GM13977 (cell line): ENCODE results near the gene SENP1.

ENCODE experiments used
- DNase-seq: peaks from one replicate; pipeline ENCODE4 v3.0.0; 2012; ENCODE audit warnings: low spot score
- in situ Hi-C: fragments of 300-500 bp; cut with MboI; formaldehyde crosslinking; loops from one replicate; pipeline ENCODE4 v1.12.0; 2022; ENCODE audit warnings: low sequenced_read_pairs, low pct_unique_long_range_greater_than_20kb, mixed read lengths, inconsistent platforms; ENCODE audit not compliant: unreplicated experiment
- TF ChIP-seq, protein P1 (sequence below): IDR thresholded peaks from 2 replicates; pipeline ENCODE4 v1.5.1; 2012; ENCODE audit warnings: mild to moderate bottlenecking, control low read depth; ENCODE audit not compliant: insufficient read depth; ENCODE audit errors: extremely low read depth, missing control alignments

Gene SENP1

DNA sequence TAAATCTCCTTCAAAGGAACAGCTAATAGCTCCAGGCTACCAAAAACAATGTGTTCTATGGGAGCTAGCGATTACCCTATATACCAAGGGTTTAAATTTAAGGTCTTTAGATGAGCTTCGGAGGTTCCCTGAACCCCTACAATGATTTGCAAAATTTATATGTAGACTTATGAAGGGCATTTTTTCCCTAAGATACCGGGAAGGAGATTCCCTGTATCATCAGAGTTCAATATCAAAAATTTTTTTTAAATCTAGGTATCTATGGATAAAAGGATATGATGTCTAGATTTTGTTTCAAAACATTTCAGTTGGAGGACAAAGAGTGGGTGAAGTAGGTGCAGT, 83.7 kb downstream of the SENP1 start:
- TF ChIP-seq, protein P1, sequence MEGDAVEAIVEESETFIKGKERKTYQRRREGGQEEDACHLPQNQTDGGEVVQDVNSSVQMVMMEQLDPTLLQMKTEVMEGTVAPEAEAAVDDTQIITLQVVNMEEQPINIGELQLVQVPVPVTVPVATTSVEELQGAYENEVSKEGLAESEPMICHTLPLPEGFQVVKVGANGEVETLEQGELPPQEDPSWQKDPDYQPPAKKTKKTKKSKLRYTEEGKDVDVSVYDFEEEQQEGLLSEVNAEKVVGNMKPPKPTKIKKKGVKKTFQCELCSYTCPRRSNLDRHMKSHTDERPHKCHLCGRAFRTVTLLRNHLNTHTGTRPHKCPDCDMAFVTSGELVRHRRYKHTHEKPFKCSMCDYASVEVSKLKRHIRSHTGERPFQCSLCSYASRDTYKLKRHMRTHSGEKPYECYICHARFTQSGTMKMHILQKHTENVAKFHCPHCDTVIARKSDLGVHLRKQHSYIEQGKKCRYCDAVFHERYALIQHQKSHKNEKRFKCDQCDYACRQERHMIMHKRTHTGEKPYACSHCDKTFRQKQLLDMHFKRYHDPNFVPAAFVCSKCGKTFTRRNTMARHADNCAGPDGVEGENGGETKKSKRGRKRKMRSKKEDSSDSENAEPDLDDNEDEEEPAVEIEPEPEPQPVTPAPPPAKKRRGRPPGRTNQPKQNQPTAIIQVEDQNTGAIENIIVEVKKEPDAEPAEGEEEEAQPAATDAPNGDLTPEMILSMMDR: no peak
- no peak for DNase-seq
- in situ Hi-C loops: no loop called here

DNA sequence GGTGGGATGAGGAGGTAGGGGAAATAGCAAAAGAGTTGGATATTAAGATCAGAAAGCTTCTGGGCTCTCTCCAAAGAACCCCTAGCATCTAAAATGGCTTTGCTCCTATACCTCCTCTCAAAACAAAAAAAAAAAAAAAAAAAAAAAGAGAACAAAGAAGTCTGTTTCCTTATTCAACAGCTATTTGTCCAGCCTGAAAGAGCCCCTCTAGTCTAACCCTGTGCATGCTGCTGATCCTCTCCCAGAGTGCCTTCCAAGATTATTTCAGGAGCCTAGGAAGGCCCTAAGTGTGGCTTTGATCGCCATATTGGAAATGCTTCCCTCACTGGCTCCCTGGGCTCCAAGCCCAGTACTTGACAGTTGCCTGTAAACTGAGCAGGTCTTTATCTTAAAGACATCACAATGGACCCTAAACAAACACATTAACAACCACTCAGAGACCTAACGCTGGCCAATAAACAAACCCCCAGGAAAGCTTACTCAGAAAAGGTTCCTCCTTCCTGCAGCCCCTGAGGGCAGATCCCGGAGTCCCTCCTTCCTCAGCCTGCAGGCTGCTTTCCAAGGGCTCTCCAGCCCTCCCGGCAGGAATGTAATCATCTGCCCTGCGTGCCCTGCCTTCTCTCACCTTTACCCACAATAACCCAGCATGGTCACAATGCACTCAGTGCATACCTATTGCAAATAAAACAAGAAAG, 84.2 kb downstream of the SENP1 start:
- TF ChIP-seq, protein P1: no peak
- DNase-seq: no peak
- in situ Hi-C loops: no loop called here

DNA sequence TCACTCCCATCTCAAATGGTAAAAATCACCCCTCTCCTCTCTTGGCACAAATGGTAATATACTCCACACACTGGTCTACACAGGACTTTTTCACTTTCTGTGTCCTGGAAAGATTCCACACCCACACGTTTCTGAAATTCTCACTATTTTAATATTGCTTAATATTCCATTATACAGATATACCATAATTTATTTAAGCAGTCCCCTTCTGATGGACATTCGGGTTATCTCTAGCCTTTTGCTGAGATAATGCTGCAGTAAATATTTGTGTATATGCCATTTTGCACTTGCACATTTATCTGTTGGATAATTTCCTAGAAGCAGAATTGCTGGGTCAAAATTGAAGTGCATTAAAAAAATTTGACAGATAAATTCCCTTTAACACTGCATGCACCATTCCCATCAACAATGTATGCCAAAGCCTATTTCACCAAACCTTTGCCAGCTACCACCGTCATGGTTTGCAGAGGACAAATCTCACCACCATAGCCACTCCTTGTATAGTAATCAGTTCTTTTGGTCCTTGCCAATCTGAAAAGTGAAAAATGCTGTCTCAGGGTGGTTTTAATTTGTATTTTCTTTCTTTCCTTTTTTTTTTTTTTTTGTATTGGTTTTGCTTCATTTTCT, 86.1 kb downstream of the SENP1 start:
- DNase-seq: no peak
- in situ Hi-C loops: no loop called here
- TF ChIP-seq, protein P1: no peak

DNA sequence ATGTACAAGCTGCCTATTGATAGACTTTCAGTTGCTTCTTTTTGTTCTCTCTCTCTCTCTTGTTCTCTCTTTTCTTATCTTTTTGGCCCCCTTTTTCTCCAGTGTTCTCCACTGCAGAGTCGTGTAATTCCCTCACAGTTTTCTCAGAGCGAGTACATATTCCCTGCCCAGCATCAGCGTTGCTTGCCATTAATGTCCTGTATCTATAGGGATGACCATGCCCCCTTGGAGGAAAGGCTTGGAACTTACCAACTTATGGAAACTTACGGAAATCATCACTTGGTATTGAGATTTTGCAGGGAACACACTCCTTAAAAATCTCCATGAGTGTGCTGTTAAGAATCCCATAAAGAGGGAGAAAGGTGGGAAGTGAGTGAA, 87.3 kb downstream of the SENP1 start:
- no peak for DNase-seq
- in situ Hi-C loops: no loop called here
- TF ChIP-seq, protein P1: no peak

DNA sequence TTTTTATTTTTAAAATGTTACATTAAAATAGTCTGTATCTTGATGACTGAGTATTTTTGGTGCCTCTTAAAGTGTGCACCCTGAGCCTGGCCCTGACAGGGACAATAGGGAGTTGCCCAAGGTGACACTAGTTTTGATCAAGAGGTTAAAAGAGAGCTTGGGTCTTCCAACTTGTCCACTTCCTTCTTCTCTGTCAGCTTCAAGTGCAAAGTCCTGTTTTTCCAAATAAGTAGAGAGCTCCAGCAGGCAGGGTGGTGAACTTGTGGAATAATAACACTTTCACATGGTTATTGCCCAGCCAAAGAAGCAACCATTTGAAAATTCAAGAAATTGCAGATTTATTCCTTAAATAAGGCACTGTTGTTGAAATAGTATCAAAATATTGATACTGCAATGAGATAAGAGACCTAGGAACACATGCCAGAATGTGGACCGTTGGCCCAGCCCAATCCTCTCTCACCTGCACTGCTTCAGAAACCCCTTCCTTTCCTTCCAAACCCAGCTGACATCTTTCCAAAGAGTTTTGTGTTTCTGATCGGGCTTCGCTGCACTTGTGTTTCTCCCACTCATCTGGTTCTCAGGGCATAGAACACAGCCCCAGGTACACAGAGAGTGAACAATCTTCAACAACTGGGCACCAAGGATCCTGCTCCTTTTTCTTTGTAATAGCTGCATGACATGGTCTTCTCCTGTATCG, 87.8 kb downstream of the SENP1 start:
- TF ChIP-seq, protein P1: no peak
- in situ Hi-C loops: no loop called here
- no peak for DNase-seq

DNA sequence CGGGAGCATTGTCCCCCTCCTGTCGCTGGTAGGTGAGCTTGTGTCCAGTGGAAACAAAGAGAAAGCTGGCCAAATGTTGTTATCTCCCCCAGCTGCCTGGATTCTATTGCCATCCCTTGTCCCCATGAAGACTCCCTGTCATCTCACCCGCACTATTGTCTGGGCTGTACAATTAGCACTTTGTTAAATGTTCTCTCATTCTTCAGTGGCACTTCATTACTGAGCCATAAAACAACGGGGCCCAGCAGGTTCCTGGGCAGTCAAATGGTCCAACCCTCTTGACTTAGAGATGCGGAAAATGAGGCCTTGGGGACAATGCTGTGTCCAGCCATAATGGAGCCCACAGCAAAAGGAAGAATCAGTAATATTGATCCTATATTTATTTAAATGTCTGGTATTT, 88.4 kb downstream of the SENP1 start:
- in situ Hi-C loops: no loop called here
- DNase-seq: no peak
- TF ChIP-seq, protein P1: no peak
